ENCODE measurements around the gene SWSAP1.

The SWSAP1 gene

GRCh38 chr19:11355160-11356073, 19.0 kb upstream of the SWSAP1 start, which contains the start of gene PLPPR2 (continued):
- TF ChIP-seq ZNF654 (tag by site-specific recombination; IDR thresholded peaks at IDR 0.05; ENCODE audit: low read depth), result no peak
- TF ChIP-seq EGR2 (tag by site-specific recombination; IDR thresholded peaks at IDR 0.05; ENCODE audit: low read depth), result peak; percentile 56
- peak; percentile 63; the same call in 1 of the 2 replicates for TF ChIP-seq ZNF600 (tag by site-specific recombination; IDR thresholded peaks at IDR 0.05)
- TF ChIP-seq ZNF23 (tag by site-specific recombination; IDR thresholded peaks at IDR 0.05; ENCODE audit: borderline replicate concordance), result no peak
- TF ChIP-seq, protein P1, sequence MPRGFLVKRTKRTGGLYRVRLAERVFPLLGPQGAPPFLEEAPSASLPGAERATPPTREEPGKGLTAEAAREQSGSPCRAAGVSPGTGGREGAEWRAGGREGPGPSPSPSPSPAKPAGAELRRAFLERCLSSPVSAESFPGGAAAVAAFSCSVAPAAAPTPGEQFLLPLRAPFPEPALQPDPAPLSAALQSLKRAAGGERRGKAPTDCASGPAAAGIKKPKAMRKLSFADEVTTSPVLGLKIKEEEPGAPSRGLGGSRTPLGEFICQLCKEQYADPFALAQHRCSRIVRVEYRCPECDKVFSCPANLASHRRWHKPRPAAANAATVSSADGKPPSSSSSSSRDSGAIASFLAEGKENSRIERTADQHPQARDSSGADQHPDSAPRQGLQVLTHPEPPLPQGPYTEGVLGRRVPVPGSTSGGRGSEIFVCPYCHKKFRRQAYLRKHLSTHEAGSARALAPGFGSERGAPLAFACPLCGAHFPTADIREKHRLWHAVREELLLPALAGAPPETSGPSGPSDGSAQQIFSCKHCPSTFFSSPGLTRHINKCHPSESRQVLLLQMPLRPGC (tag by site-specific recombination; IDR thresholded peaks at IDR 0.05), result peak; percentile 39; the same call in 1 of the 2 replicates
- no peak for TF ChIP-seq ZNF571 (tag by site-specific recombination; IDR thresholded peaks at IDR 0.05)
- TF ChIP-seq ZNF280C (tag by site-specific recombination; IDR thresholded peaks at IDR 0.05), result 0 out of 2 replicates have a peak, but pooled peaks have one; percentile 69
- TF ChIP-seq ZNF391 (tag by site-specific recombination; IDR thresholded peaks at IDR 0.05; ENCODE audit: borderline replicate concordance, low read depth), result 0 out of 2 replicates have a peak, but pooled peaks have one; percentile 27
- peak; percentile 57 for TF ChIP-seq KLF1 (tag by site-specific recombination; IDR thresholded peaks at IDR 0.05)
- TF ChIP-seq MZF1 (tag by site-specific recombination; IDR thresholded peaks at IDR 0.05; ENCODE audit: borderline replicate concordance), result no peak
- peak; percentile 72; the same call in 1 of the 2 replicates for TF ChIP-seq KLF16 (tag by site-specific recombination; IDR thresholded peaks at IDR 0.05)
- TF ChIP-seq, protein P2, sequence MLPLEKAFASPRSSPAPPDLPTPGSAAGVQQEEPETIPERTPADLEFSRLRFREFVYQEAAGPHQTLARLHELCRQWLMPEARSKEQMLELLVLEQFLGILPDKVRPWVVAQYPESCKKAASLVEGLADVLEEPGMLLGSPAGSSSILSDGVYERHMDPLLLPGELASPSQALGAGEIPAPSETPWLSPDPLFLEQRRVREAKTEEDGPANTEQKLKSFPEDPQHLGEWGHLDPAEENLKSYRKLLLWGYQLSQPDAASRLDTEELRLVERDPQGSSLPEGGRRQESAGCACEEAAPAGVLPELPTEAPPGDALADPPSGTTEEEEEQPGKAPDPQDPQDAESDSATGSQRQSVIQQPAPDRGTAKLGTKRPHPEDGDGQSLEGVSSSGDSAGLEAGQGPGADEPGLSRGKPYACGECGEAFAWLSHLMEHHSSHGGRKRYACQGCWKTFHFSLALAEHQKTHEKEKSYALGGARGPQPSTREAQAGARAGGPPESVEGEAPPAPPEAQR (tag by site-specific recombination; IDR thresholded peaks at IDR 0.05), result peak; percentile 24; the same call in 1 of the 2 replicates
- TF ChIP-seq ZNF211 (tag by site-specific recombination; IDR thresholded peaks at IDR 0.05; ENCODE audit: low read depth), result no peak
- TF ChIP-seq ZBTB20 (tag by site-specific recombination; IDR thresholded peaks at IDR 0.05), result peak; percentile 37; the same call in 1 of the 2 replicates
- TF ChIP-seq ZNF335 (tag by site-specific recombination; conservative IDR thresholded peaks at IDR 0.05), result peak; percentile 49
- no peak for TF ChIP-seq ZNF560 (tag by site-specific recombination; IDR thresholded peaks at IDR 0.05; ENCODE audit: borderline replicate concordance)
- TF ChIP-seq ZNF747 (tag by site-specific recombination; IDR thresholded peaks at IDR 0.05), result no peak; the same call in 1 of the 2 replicates
- TF ChIP-seq KLF9 (tag by site-specific recombination; IDR thresholded peaks at IDR 0.05; ENCODE audit: low read depth), result peak; percentile 50; the same call in 1 of the 2 replicates
- no peak for TF ChIP-seq REST (tag by site-specific recombination; IDR thresholded peaks at IDR 0.05)
- TF ChIP-seq REPIN1 (tag by site-specific recombination; IDR thresholded peaks at IDR 0.05; ENCODE audit: low read depth), result peak; percentile 68; the same call in 1 of the 2 replicates
- no peak for TF ChIP-seq ZNF394 (tag by site-specific recombination; IDR thresholded peaks at IDR 0.05; ENCODE audit: borderline replicate concordance)
- 0 out of 2 replicates have a peak, but pooled peaks have one; percentile 42 for TF ChIP-seq GLIS2 (tag by site-specific recombination; IDR thresholded peaks at IDR 0.05)
- TF ChIP-seq ZIC2 (tag by site-specific recombination; IDR thresholded peaks at IDR 0.05), result no peak; the same call in 1 of the 2 replicates
- TF ChIP-seq SP2 (tag by site-specific recombination; IDR thresholded peaks at IDR 0.05), result peak; percentile 76
- peak; percentile 58; the same call in 1 of the 2 replicates for TF ChIP-seq ZNF837 (tag by site-specific recombination; IDR thresholded peaks at IDR 0.05)
- TF ChIP-seq, protein P3, sequence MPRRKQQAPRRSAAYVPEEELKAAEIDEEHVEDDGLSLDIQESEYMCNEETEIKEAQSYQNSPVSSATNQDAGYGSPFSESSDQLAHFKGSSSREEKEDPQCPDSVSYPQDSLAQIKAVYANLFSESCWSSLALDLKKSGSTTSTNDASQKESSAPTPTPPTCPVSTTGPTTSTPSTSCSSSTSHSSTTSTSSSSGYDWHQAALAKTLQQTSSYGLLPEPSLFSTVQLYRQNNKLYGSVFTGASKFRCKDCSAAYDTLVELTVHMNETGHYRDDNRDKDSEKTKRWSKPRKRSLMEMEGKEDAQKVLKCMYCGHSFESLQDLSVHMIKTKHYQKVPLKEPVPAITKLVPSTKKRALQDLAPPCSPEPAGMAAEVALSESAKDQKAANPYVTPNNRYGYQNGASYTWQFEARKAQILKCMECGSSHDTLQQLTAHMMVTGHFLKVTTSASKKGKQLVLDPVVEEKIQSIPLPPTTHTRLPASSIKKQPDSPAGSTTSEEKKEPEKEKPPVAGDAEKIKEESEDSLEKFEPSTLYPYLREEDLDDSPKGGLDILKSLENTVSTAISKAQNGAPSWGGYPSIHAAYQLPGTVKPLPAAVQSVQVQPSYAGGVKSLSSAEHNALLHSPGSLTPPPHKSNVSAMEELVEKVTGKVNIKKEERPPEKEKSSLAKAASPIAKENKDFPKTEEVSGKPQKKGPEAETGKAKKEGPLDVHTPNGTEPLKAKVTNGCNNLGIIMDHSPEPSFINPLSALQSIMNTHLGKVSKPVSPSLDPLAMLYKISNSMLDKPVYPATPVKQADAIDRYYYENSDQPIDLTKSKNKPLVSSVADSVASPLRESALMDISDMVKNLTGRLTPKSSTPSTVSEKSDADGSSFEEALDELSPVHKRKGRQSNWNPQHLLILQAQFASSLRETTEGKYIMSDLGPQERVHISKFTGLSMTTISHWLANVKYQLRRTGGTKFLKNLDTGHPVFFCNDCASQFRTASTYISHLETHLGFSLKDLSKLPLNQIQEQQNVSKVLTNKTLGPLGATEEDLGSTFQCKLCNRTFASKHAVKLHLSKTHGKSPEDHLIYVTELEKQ (tag by site-specific recombination; IDR thresholded peaks at IDR 0.05; ENCODE audit: borderline replicate concordance), result peak; percentile 38; the same call in 1 of the 2 replicates
